NB4 (cell line): Measurements from ENCODE around the gene CES1.
"Not testable (repeated sequence)": the region's sequence is repeated elsewhere in the genome, so short reads cannot be mapped to it uniquely, and the experiment has no call there.

Source experiments
- CTCF ChIP-seq: IDR thresholded peaks from one replicate; pipeline ENCODE4 v1.5.1; 2012; ENCODE audit warnings: low read depth, low read length
- MAX ChIP-seq: IDR thresholded peaks from 2 replicates; pipeline ENCODE4 v1.6.1; 2011; ENCODE audit warnings: low read depth, low read length
- MYC ChIP-seq: IDR thresholded peaks from 2 replicates; pipeline ENCODE4 v1.6.1; 2011; ENCODE audit warnings: low read depth, low read length

DNA sequence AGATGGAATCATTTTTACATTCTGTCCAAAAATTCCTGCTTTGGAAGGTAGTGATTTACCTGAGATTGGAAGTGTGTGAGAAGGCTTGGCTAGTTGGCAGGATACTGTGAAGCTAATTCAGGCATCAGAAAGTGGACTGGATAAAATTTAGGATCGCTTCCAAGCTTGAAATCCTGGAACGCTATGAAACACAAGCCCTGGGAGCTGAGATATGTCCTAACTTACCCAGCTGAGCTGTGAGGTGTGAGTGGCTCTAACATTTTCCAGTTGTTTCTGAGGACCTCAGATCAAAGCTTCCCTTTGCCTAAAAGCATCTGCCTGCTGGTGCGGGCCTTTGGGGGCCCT lies 73.0 kb downstream of the CES1 start:
- TF ChIP-seq CTCF, MYC, MAX: not testable (repeated sequence)
